ENCODE measurements around the gene GRK1. TPM values are rescaled to one million over a fixed set of nuclear protein-coding genes. Genes with fewer than 3 reads are reported as not detected.

GRK1 gene
- total RNA-seq, 1 donor from 2014 or later = not detected

- no peak for DNase-seq
These were observed 16.3 kb upstream of the GRK1 start for GRCh38 chr13:113650731-113651148.

GRCh38 chr13:113651511-113652403, 15.3 kb upstream of the GRK1 start:
- no peak for DNase-seq

- DNase-seq = no peak
These were observed 14.4 kb upstream of the GRK1 start for GRCh38 chr13:113652404-113653263.

- peak; percentile 52 for DNase-seq
These were observed 13.5 kb upstream of the GRK1 start for GRCh38 chr13:113653264-113654174.

GRCh38 chr13:113654175-113654560, 12.9 kb upstream of the GRK1 start:
- DNase-seq = peak; percentile 69

GRCh38 chr13:113654591-113655345, 12.3 kb upstream of the GRK1 start:
- DNase-seq = no peak

- DNase-seq = no peak
These were observed 11.5 kb upstream of the GRK1 start for GRCh38 chr13:113655346-113656002.

GRCh38 chr13:113656003-113656588, 10.9 kb upstream of the GRK1 start:
- no peak for DNase-seq

GRCh38 chr13:113656831-113657671, 10.0 kb upstream of the GRK1 start:
- DNase-seq = no peak

- no peak for DNase-seq
These were observed 8.9 kb upstream of the GRK1 start, which contains the start of gene ATP4B for GRCh38 chr13:113657851-113658741. TSS of gene ATP4B (minus strand) at chr13:113658198. CDS start at chr13:113658144, 54 bp downstream.

- no peak for DNase-seq
These were observed 8.2 kb upstream of the GRK1 start for GRCh38 chr13:113658836-113659235.

GRCh38 chr13:113659337-113659736, 7.7 kb upstream of the GRK1 start:
- no peak for DNase-seq

GRCh38 chr13:113660066-113660465, 7.0 kb upstream of the GRK1 start:
- no peak for DNase-seq

GRCh38 chr13:113661509-113661908, 5.5 kb upstream of the GRK1 start:
- DNase-seq = no peak

GRCh38 chr13:113663934-113664333, 3.1 kb upstream of the GRK1 start:
- no peak for DNase-seq

- DNase-seq = no peak
These were observed 2.0 kb upstream of the GRK1 start for GRCh38 chr13:113664751-113665596.

GRCh38 chr13:113665597-113666328, 1.3 kb upstream of the GRK1 start:
- DNase-seq = no peak
